PC-9 (cell line): ENCODE measurements around the gene ACOXL. TPM values are rescaled to one million over a fixed set of nuclear protein-coding genes. Genes with fewer than 3 reads are reported as not detected.

Source experiments
- BruUV-seq: library from RNA; stranded (reverse); fragments of 400-500 nt; replicated peaks from 2 replicates; lab custom pipeline; 2021; lab: Mats Ljungman, UMichigan
- CTCF ChIA-PET: fragments of 300-600 bp; sonication (Branson Sonifier 250); formaldehyde crosslinking; loops from one replicate; lab custom pipeline; 2022; ENCODE audit warnings: antibody characterized with exemption; lab: Charles Lee
- POLR2A ChIA-PET: fragments of 300-600 bp; sonication (Branson Sonifier 250); formaldehyde crosslinking; loops from one replicate; lab custom pipeline; 2022; ENCODE audit warnings: antibody characterized with exemption; ENCODE audit not compliant: unreplicated experiment; lab: Charles Lee
- DNase-seq, 2 experiments: peaks; one replicate each; pipeline versions ENCODE4 v3.0.0 to v3.0.0-alpha.2; 2015 to 2022; ENCODE audit warnings: mixed read lengths in 1 of 2
- H2AFZ ChIP-seq: fragments of 200-600 bp; sonication (generic); 2 replicates; pipeline ENCODE4 v1.8.1; 2017; ENCODE audit warnings: antibody characterized with exemption
- H3F3A ChIP-seq: fragments of 200-600 bp; sonication (generic); 2 replicates; pipeline ENCODE4 v1.8.1; 2017; ENCODE audit warnings: antibody characterized with exemption, mild to moderate bottlenecking, low read depth; ENCODE audit not compliant: insufficient read depth
- H3K27ac ChIP-seq: fragments of 200-600 bp; sonication (generic); 2 replicates; pipeline ENCODE4 v1.6.1; 2016; ENCODE audit warnings: mixed run types
- H3K27me3 ChIP-seq: fragments of 200-600 bp; sonication (generic); 2 replicates; pipeline ENCODE4 v1.6.1; 2016; ENCODE audit warnings: low read depth, mixed run types; ENCODE audit not compliant: insufficient read depth
- H3K36me3 ChIP-seq: fragments of 200-600 bp; sonication (generic); 2 replicates; pipeline ENCODE4 v1.6.1; 2016; ENCODE audit warnings: low read depth, mixed run types
- H3K4me1 ChIP-seq: fragments of 200-600 bp; sonication (generic); replicated peaks from 2 replicates; pipeline ENCODE4 v1.6.1; 2016; ENCODE audit warnings: mixed run types; ENCODE audit not compliant: insufficient read depth
- H3K4me2 ChIP-seq: fragments of 200-600 bp; sonication (generic); 2 replicates; pipeline ENCODE4 v1.6.1; 2017; ENCODE audit warnings: mixed run types
- H3K4me3 ChIP-seq: fragments of 200-600 bp; sonication (generic); 2 replicates; pipeline ENCODE4 v1.6.1; 2016; ENCODE audit warnings: mixed run types
- H3K79me2 ChIP-seq: fragments of 200-600 bp; sonication (generic); 2 replicates; pipeline ENCODE4 v1.6.1; 2017; ENCODE audit warnings: low read depth, mixed run types
- H3K9me2 ChIP-seq: fragments of 200-600 bp; sonication (generic); 2 replicates; pipeline ENCODE4 v1.8.1; 2017; ENCODE audit warnings: mild to moderate bottlenecking; ENCODE audit not compliant: insufficient read depth
- H3K9me3 ChIP-seq: fragments of 200-600 bp; sonication (generic); 2 replicates; pipeline ENCODE4 v1.8.1; 2016; ENCODE audit warnings: low read depth; ENCODE audit not compliant: insufficient read depth
- H4K20me1 ChIP-seq: fragments of 200-600 bp; sonication (generic); 2 replicates; pipeline ENCODE4 v1.8.1; 2017; ENCODE audit not compliant: insufficient read depth
- EZH2 ChIP-seq: fragments of 200-600 bp; sonication (generic); IDR thresholded peaks from 2 replicates; pipeline ENCODE4 v1.8.0; 2017; ENCODE audit warnings: antibody characterized with exemption, low read depth
- intact Hi-C: fragments of 100-400 bp; cut with micrococcal nuclease; formaldehyde crosslinking; loops from one replicate; pipeline ENCODE4 v1.10.0; 2022; ENCODE audit not compliant: unreplicated experiment
- total RNA-seq: library from RNA; stranded (reverse); gene quantifications from 2 replicates; pipeline ENCODE4 v1.2.3, GENCODE V29; 2021
- TF ChIP-seq, protein P1 (sequence below): fragments of 200-600 bp; sonication (generic); conservative IDR thresholded peaks from 2 replicates; pipeline ENCODE4 v1.6.1; 2017; ENCODE audit warnings: mixed run types, antibody characterized with exemption, mild to moderate bottlenecking, moderate library complexity

Gene ACOXL
- total RNA-seq, 1 experiment from 2014 or later = 10.7 TPM

GRCh38 chr2:110896226-110896625 lies 163.9 kb downstream of the ACOXL start:
- POLR2A ChIA-PET = no interaction called here
- no TSS peak for BruUV-seq
- intact Hi-C loops = no loop called here

DNA sequence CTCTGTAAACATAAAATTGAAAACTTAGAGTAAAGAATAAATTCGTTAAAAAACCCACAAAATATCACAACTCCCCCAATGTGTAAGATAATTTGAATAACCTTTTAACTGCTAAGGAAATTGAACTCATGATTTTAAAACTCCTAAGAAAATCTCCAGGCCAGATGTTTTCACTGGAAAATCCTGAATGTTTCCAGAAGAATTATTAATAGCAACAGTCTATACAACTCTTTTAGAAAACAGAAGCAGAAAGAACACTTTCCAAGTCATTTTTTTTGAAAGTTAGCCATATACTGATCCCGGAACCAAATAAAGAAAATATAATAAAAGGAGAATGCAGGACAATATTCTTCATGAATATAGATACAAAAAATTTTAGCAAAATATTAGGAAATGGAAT lies 165.6 kb downstream of the ACOXL start:
- Histone ChIP-seq H3K4me3 (no peak overlapping the region), H3F3A (no peaks in the 10 kb centered on the region), H4K20me1 (no peaks in the 10 kb centered on the region), H3K4me1 (no peaks in the 10 kb centered on the region), H3K79me2 (no peaks in the 10 kb centered on the region), H3K27me3 (no peaks in the 10 kb centered on the region), H2AFZ (no peak overlapping the region), H3K9me3 (no peaks in the 10 kb centered on the region), H3K27ac (no peak overlapping the region), H3K36me3 (no peaks in the 10 kb centered on the region), H3K4me2 (no peak overlapping the region), H3K9me2 (no peaks in the 10 kb centered on the region)
- no peak for TF ChIP-seq EZH2
- TF ChIP-seq, protein P1, sequence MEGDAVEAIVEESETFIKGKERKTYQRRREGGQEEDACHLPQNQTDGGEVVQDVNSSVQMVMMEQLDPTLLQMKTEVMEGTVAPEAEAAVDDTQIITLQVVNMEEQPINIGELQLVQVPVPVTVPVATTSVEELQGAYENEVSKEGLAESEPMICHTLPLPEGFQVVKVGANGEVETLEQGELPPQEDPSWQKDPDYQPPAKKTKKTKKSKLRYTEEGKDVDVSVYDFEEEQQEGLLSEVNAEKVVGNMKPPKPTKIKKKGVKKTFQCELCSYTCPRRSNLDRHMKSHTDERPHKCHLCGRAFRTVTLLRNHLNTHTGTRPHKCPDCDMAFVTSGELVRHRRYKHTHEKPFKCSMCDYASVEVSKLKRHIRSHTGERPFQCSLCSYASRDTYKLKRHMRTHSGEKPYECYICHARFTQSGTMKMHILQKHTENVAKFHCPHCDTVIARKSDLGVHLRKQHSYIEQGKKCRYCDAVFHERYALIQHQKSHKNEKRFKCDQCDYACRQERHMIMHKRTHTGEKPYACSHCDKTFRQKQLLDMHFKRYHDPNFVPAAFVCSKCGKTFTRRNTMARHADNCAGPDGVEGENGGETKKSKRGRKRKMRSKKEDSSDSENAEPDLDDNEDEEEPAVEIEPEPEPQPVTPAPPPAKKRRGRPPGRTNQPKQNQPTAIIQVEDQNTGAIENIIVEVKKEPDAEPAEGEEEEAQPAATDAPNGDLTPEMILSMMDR = no peak
- no TSS peak for BruUV-seq
- no peak for DNase-seq
- CTCF ChIA-PET = no interaction called here
- intact Hi-C loops = no loop called here
- POLR2A ChIA-PET = no interaction called here

More at GRCh38 chr2:110896226-110896625, 163.9 kb downstream of the ACOXL start:
- no peaks in the 10 kb centered on the region for H4K20me1 ChIP-seq
- no peaks in the 10 kb centered on the region for H3K4me1 ChIP-seq
- no peaks in the 10 kb centered on the region for H3K9me2 ChIP-seq
- CTCF ChIA-PET = no interaction called here
- TF ChIP-seq EZH2 = no peak
- TF ChIP-seq, protein P1 = no peak
- no peak overlapping the region for H3K4me2 ChIP-seq
- H3F3A ChIP-seq = no peaks in the 10 kb centered on the region
- H3K9me3 ChIP-seq = no peaks in the 10 kb centered on the region
- no peaks in the 10 kb centered on the region for H3K36me3 ChIP-seq
- H3K27ac ChIP-seq = no peak overlapping the region
- H3K4me3 ChIP-seq = no peak overlapping the region
- no peak for DNase-seq
- no peaks in the 10 kb centered on the region for H3K79me2 ChIP-seq
- no peaks in the 10 kb centered on the region for H3K27me3 ChIP-seq
- H2AFZ ChIP-seq = no peak overlapping the region

- intact Hi-C loops = no loop called here
- BruUV-seq = no TSS peak
- no peak overlapping the region for H3K4me3 ChIP-seq
- no peak overlapping the region for H3K4me2 ChIP-seq
- ChIA-PET CTCF (no interaction called here), POLR2A (no interaction called here)
- H3F3A ChIP-seq = no peaks in the 10 kb centered on the region
- H3K9me3 ChIP-seq = no peaks in the 10 kb centered on the region
- H3K4me1 ChIP-seq = no peaks in the 10 kb centered on the region
- H3K27ac ChIP-seq = no peak overlapping the region
- no peak for DNase-seq
- H3K9me2 ChIP-seq = no peaks in the 10 kb centered on the region
- H4K20me1 ChIP-seq = no peaks in the 10 kb centered on the region
- H3K36me3 ChIP-seq = no peaks in the 10 kb centered on the region
- TF ChIP-seq EZH2 = no peak
- TF ChIP-seq, protein P1 = no peak
- no peaks in the 10 kb centered on the region for H3K27me3 ChIP-seq
- H2AFZ ChIP-seq = no peak overlapping the region
- no peaks in the 10 kb centered on the region for H3K79me2 ChIP-seq
Measured at GRCh38 chr2:110900191-110900590, 167.8 kb downstream of the ACOXL start.
